ENCODE results near the gene RBL1.
"Not testable (repeated sequence)": the region's sequence is repeated elsewhere in the genome, so short reads cannot be mapped to it uniquely, and the experiment has no call there.

RBL1 gene

GRCh38 chr20:37075932-37076685 lies 19.7 kb downstream of the RBL1 start:
- no peak for TF ChIP-seq CTCF (IDR thresholded peaks at IDR 0.05; ENCODE audit: low read depth, low read length, missing control alignments)
- no peak overlapping the region for H3K4me3 ChIP-seq (ENCODE audit: low read depth, low read length)
- no peak for DNase-seq (ENCODE audit: low read depth)

- peak overlapping the region; percentile 36; the same call in 1 of the 2 replicates for H3K4me3 ChIP-seq (ENCODE audit: low read depth, low read length)
- no peak for DNase-seq (ENCODE audit: low read depth)
- no peak for TF ChIP-seq CTCF (IDR thresholded peaks at IDR 0.05; ENCODE audit: low read depth, low read length, missing control alignments)
Measured at GRCh38 chr20:37072293-37073196, 23.3 kb downstream of the RBL1 start.

GRCh38 chr20:37071481-37071911 lies 24.3 kb downstream of the RBL1 start:
- peak; percentile 66 for DNase-seq (ENCODE audit: low read depth)
- TF ChIP-seq CTCF (IDR thresholded peaks at IDR 0.05; ENCODE audit: low read depth, low read length, missing control alignments): no peak
- no peak overlapping the region for H3K4me3 ChIP-seq (ENCODE audit: low read depth, low read length)

- not testable (repeated sequence) for H3K4me3 ChIP-seq (ENCODE audit: low read depth, low read length)
Measured at GRCh38 chr20:37069563-37069962, 26.2 kb downstream of the RBL1 start.

GRCh38 chr20:37066168-37066567 lies 29.6 kb downstream of the RBL1 start:
- no peak for TF ChIP-seq CTCF (IDR thresholded peaks at IDR 0.05; ENCODE audit: low read depth, low read length, missing control alignments)
- DNase-seq (ENCODE audit: low read depth): no peak
- no peak overlapping the region for H3K4me3 ChIP-seq (ENCODE audit: low read depth, low read length)

More at GRCh38 chr20:37069563-37069962, 26.2 kb downstream of the RBL1 start:
- not testable (repeated sequence) for DNase-seq (ENCODE audit: low read depth)

- no peak for TF ChIP-seq CTCF (IDR thresholded peaks at IDR 0.05; ENCODE audit: low read depth, low read length, missing control alignments)
- H3K4me3 ChIP-seq (ENCODE audit: low read depth, low read length): no peak overlapping the region
- DNase-seq (ENCODE audit: low read depth): no peak
Measured at GRCh38 chr20:37055276-37055675, 40.5 kb downstream of the RBL1 start.

- DNase-seq (ENCODE audit: low read depth): no peak
- no peak for TF ChIP-seq CTCF (IDR thresholded peaks at IDR 0.05; ENCODE audit: low read depth, low read length, missing control alignments)
- H3K4me3 ChIP-seq (ENCODE audit: low read depth, low read length): no peak overlapping the region
Measured at GRCh38 chr20:37053230-37053950, 42.4 kb downstream of the RBL1 start.

All from GM12864 (cell line).